B cell (primary cell): ENCODE results near the gene TUBG1. TPM values are rescaled to one million over a fixed set of nuclear protein-coding genes. Genes with fewer than 3 reads are reported as not detected.
A peak's percentile ranks its signal among the peaks of the same experiment; 100 is the strongest.

Experiments used
- ATAC-seq: fragments of 200-7000 bp; cut with Tn5 transposase; one replicate; pipeline ENCODE4 v1.10.0; 2021; ENCODE audit warnings: low read depth, mild to moderate bottlenecking, moderate number of reproducible peaks, moderate library complexity
- CTCF ChIA-PET: fragments of 350-600 bp; sonication (Branson Sonifier 250); formaldehyde crosslinking; loops from one replicate; lab custom pipeline; 2021; ENCODE audit warnings: antibody characterized with exemption, inconsistent platforms; lab: Charles Lee
- POLR2A ChIA-PET: fragments of 350-600 bp; sonication (Branson Sonifier 250); formaldehyde crosslinking; loops from one replicate; lab custom pipeline; 2021; ENCODE audit warnings: antibody characterized with exemption; lab: Charles Lee
- DNase-seq: peaks from one replicate; pipeline ENCODE4 v3.0.0; 2013
- H2AFZ ChIP-seq: 2 replicates; pipeline ENCODE4 v1.6.1; 2012; ENCODE audit warnings: mild to moderate bottlenecking, low read depth, low read length; ENCODE audit not compliant: insufficient read depth, poor library complexity, severe bottlenecking
- H3K27ac ChIP-seq, 2 donors: 1 replicate in 1 of 2; 2 replicates in 1 of 2; pipeline ENCODE4 v1.5.1; 2012 to 2013; ENCODE audit warnings: low read length in 2 of 2, mild to moderate bottlenecking in 2 of 2, moderate library complexity in 1 of 2
- H3K27me3 ChIP-seq, 4 experiments: fragments of 200-600 bp in 1 of 4; sonication (generic) in 1 of 4; replicated peaks in 1 of 4; 1 replicate in 2 of 4; 2 replicates in 2 of 4; pipeline versions ENCODE4 v1.6.1 to v1.7.0; 2013 to 2016; ENCODE audit warnings: low read length in 3 of 4, mild to moderate bottlenecking in 2 of 4, mixed read lengths in 1 of 4, moderate library complexity in 1 of 4; ENCODE audit not compliant: insufficient read depth in 4 of 4, control insufficient read depth in 3 of 4; ENCODE audit errors: control extremely low read depth in 1 of 4
- H3K36me3 ChIP-seq, 2 experiments: replicated peaks in 1 of 2; 1 replicate in 1 of 2; 2 replicates in 1 of 2; pipeline versions ENCODE4 v1.6.1 to v1.7.1; 2013; ENCODE audit warnings: low read length in 1 of 2; ENCODE audit not compliant: insufficient read depth in 2 of 2, control insufficient read depth in 1 of 2; ENCODE audit errors: control extremely low read depth in 1 of 2, extremely low read depth in 1 of 2
- H3K4me1 ChIP-seq, 2 donors: fragments of 200-600 bp in 1 of 2; sonication (generic) in 1 of 2; 1 replicate in 1 of 2; 2 replicates in 1 of 2; pipeline versions ENCODE4 v1.5.1 to v1.6.1; 2013 to 2017; ENCODE audit warnings: low read length in 2 of 2; ENCODE audit not compliant: control insufficient read depth in 2 of 2, insufficient read depth in 2 of 2
- H3K4me2 ChIP-seq: replicated peaks from 2 replicates; pipeline ENCODE3; 2012; ENCODE audit warnings: mild to moderate bottlenecking, low read depth, low read length; ENCODE audit not compliant: poor library complexity, severe bottlenecking
- H3K4me3 ChIP-seq, 5 experiments: fragments of 200-600 bp in 1 of 5; sonication (generic) in 1 of 5; 1 replicate in 3 of 5; 2 replicates in 2 of 5; pipeline versions ENCODE4 v1.5.1 to v1.7.0; 2011 to 2016; ENCODE audit warnings: low read length in 4 of 5, mild to moderate bottlenecking in 4 of 5, low read depth in 2 of 5, control low read depth in 1 of 5, moderate library complexity in 1 of 5; ENCODE audit not compliant: insufficient read depth in 1 of 5; ENCODE audit errors: control extremely low read depth in 1 of 5, extremely low read depth in 1 of 5
- H3K79me2 ChIP-seq: fragments of 200-600 bp; sonication (generic); one replicate; pipeline ENCODE4 v1.6.0; 2016; ENCODE audit warnings: low read length; ENCODE audit not compliant: control insufficient read depth, insufficient read depth
- H3K9ac ChIP-seq: fragments of 200-600 bp; sonication (generic); 2 replicates; pipeline ENCODE4 v1.6.1; 2017; ENCODE audit warnings: mild to moderate bottlenecking, low read length, moderate library complexity
- H3K9me3 ChIP-seq, 3 donors: one replicate each; pipeline versions ENCODE4 v1.6.1 to v1.7.1; 2013; ENCODE audit warnings: low read length in 2 of 3; ENCODE audit not compliant: control insufficient read depth in 2 of 3, insufficient read depth in 1 of 3; ENCODE audit errors: control extremely low read depth in 1 of 3
- H4K20me1 ChIP-seq: 2 replicates; pipeline ENCODE4 v1.6.0; 2012; ENCODE audit warnings: mild to moderate bottlenecking, low read length; ENCODE audit not compliant: insufficient read depth, control insufficient read depth, poor library complexity, severe bottlenecking
- H3K27ac Mint-ChIP-seq: one replicate; pipeline ENCODE4 v1.8.0; 2021; ENCODE audit warnings: mixed read lengths
- H3K27me3 Mint-ChIP-seq: one replicate; pipeline ENCODE4 v1.8.0; 2021; ENCODE audit warnings: mixed read lengths
- H3K4me1 Mint-ChIP-seq: one replicate; pipeline ENCODE4 v1.8.0; 2021; ENCODE audit warnings: mixed read lengths
- H3K4me3 Mint-ChIP-seq: one replicate; pipeline ENCODE4 v1.8.0; 2021; ENCODE audit warnings: mixed read lengths
- H3K9me3 Mint-ChIP-seq: one replicate; pipeline ENCODE4 v1.8.0; 2022; ENCODE audit warnings: mixed read lengths; ENCODE audit not compliant: insufficient read depth
- CTCF ChIP-seq: fragments of 200-600 bp; IDR thresholded peaks from one replicate; pipeline ENCODE4 v1.8.0; 2022; ENCODE audit warnings: antibody characterized with exemption, mild to moderate bottlenecking
- EZH2 ChIP-seq: IDR thresholded peaks from 2 replicates; pipeline ENCODE4 v1.6.1; 2012; ENCODE audit warnings: borderline replicate concordance, low read depth, mild to moderate bottlenecking, moderate library complexity, low read length; ENCODE audit not compliant: insufficient read depth, poor library complexity, severe bottlenecking
- WGBS: methylation state at CpG from one replicate; pipeline ENCODE4 v1.1.5; 2013; ENCODE audit warnings: missing lambda C conversion rate; ENCODE audit not compliant: insufficient coverage; 5-methylcytosine and 5-hydroxymethylcytosine counted together
- intact Hi-C: fragments of 100-400 bp; cut with micrococcal nuclease; formaldehyde crosslinking; loops from one replicate; pipeline ENCODE4 v1.10.0; 2022
- polyA plus RNA-seq: library from polyadenylated mRNA; depleted of rRNA; stranded (reverse); fragments of >200 nt; gene quantifications from 2 replicates; pipeline ENCODE4 v1.2.3, GENCODE V29; 2012
- total RNA-seq, 2 donors: library from RNA; stranded (reverse); fragments of 120-200 nt in 1 of 2; gene quantifications; 1 replicate in 1 of 2; 2 replicates in 1 of 2; pipeline versions ENCODE4 v1.2.3 to v1.2.4, GENCODE V29; 2013 to 2022

TUBG1 gene
- total and polyA plus RNA-seq, 2 donors (not counting 1 experiment from before 2014, with no cell fraction given) = 17.2 to 19.5 TPM

GRCh38 chr17:42566215-42566882 lies 43.1 kb upstream of the TUBG1 start:
- Histone ChIP-seq H3K36me3 (peaks cover 0 to 47% of the 10 kb centered on the region in 2 experiments), H3K4me1 (peaks cover 30 to 47% of the 10 kb centered on the region in 2 donors), H3K27me3 (no peaks in the 10 kb centered on the region), H4K20me1 (peaks cover 25% of the 10 kb centered on the region), H3K27ac (peak overlapping the region; percentile 59 to 78), H3K4me2 (peak overlapping the region; percentile 93), H3K4me3 (peak overlapping the region in 4 of 5 experiments; percentile 66 to 88 (median 73)), H2AFZ (peak overlapping the region; percentile 83), H3K79me2 (peaks cover 63% of the 10 kb centered on the region), H3K9ac (peak overlapping the region; percentile 77), H3K9me3 (no peaks in the 10 kb centered on the region)
- Mint-ChIP-seq H3K4me1 (peaks cover 41% of the 10 kb centered on the region), H3K9me3 (no peaks in the 10 kb centered on the region), H3K27me3 (no peaks in the 10 kb centered on the region), H3K4me3 (peak overlapping the region; percentile 99), H3K27ac (peak overlapping the region; percentile 98)
- no peak for TF ChIP-seq CTCF
- TF ChIP-seq EZH2 = no peak
- intact Hi-C loops = loop anchor here (5.0 kb wide), 1 partner anchor 111 kb away; the partner anchor contains the start of gene PLEKHH3
- ChIA-PET POLR2A (interaction anchor here (1.5 to 2.4 kb wide), 3 partner anchors 11 to 18 kb away, joined by 6 to 19 read pairs (median 18); partner anchors contain the start of gene PSMC3IP), CTCF (interaction anchor here (1.4 to 6.4 kb wide), 4 partner anchors 11 to 36 kb away, joined by 4 to 51 read pairs (median 12); partner anchors contain the start of gene PSMC3IP)
- 57% methylated on average over 27 of the region's 28 CpGs for WGBS
- DNase-seq (no peak), ATAC-seq (no peak)
